ENCODE results near the gene CRLF2.

The CRLF2 gene

DNA sequence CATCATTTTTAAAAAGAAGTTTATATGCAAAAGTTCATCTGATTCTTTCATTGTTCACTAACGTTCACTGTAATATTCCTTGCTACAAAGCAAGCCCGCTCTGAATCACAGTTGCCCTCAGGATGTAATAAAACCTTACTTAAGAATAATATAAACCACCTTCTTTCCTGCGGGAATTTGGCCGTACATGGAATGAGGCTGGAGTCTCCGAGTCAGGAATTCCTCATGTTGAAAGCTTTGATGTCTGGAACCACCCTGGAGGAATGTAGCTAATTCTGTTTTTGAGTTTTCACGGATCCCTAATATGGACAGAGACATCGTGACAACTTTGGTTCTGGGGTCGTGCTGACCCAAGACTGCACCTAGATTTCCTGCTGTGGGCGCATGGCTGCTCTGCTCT is 58.5 kb downstream of the CRLF2 start:
- TF ChIP-seq EP300 (IDR thresholded peaks at IDR 0.05; ENCODE audit: borderline replicate concordance) = no peak
- no peak for TF ChIP-seq CEBPB (IDR thresholded peaks at IDR 0.05)
- TF ChIP-seq RAD21 (IDR thresholded peaks at IDR 0.05; ENCODE audit: low read depth) = no peak
- no peak for TF ChIP-seq NFIC (IDR thresholded peaks at IDR 0.05)
- TF ChIP-seq FOXM1 (IDR thresholded peaks at IDR 0.05; ENCODE audit: borderline replicate concordance, low read depth) = no peak
- TF ChIP-seq TEAD4 (IDR thresholded peaks at IDR 0.05) = no peak
- no peak for TF ChIP-seq ZBTB7A (IDR thresholded peaks at IDR 0.05; ENCODE audit: low read depth)

DNA sequence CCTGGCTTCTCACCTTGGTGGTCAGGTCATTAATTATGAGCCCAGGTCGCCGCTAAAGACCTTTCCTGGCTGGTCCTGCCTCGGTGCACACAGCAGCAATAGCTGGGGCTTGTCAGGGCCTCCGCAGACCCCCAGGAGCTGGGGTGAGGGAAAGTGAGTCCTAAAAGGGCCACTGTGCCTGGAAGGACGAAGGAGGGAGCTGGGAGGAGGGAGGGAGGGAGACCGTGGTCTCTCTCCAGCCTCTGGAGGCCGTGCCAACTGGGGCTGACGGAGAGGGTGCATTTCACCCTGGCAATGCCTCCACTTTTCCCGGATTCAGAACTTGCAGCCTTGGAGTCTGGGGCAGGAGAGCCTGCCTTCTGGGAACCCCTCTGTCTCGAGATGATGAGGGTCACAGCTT is 60.4 kb downstream of the CRLF2 start:
- TF ChIP-seq CEBPB (IDR thresholded peaks at IDR 0.05) = no peak

DNA sequence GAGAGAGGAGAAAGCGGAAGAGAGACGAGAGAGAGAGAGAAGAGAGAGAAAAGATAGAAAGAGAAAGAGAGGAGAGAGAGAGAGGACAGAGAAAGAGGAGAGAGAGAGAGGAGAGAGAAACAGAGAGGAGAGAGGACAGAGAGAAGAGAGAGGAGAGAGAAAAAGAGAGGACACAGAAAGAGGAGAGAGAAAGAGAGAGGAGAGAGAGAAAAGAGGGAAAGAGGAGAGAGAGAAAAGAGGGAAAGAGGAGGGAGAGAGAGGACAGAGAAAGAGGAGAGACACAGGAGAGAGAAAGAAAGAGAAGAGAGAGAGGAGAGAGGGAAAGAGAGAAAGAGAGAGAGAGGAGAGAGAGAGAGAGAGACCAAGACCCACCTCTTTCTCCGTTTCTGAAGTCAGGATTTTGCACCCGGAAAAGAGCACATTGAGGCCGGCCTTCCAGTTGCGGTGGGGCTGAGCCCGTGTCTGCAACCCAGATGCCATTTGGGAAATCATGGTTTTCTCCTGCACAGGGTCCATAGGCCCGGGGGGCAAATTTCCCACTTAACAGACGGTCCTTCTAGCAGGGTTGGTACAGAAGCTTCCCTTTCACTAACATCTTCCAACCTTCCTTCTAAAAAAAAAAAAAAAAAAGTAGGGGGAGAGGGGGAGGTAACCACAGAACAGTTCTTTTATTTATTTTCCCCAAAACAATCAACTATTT is 60.9 kb downstream of the CRLF2 start:
- TF ChIP-seq YY1 (IDR thresholded peaks at IDR 0.05; ENCODE audit: low read depth) (no peak), TAF1 (IDR thresholded peaks at IDR 0.05; ENCODE audit: low read depth) (no peak), TCF12 (IDR thresholded peaks at IDR 0.05; ENCODE audit: low read depth) (no peak)

DNA sequence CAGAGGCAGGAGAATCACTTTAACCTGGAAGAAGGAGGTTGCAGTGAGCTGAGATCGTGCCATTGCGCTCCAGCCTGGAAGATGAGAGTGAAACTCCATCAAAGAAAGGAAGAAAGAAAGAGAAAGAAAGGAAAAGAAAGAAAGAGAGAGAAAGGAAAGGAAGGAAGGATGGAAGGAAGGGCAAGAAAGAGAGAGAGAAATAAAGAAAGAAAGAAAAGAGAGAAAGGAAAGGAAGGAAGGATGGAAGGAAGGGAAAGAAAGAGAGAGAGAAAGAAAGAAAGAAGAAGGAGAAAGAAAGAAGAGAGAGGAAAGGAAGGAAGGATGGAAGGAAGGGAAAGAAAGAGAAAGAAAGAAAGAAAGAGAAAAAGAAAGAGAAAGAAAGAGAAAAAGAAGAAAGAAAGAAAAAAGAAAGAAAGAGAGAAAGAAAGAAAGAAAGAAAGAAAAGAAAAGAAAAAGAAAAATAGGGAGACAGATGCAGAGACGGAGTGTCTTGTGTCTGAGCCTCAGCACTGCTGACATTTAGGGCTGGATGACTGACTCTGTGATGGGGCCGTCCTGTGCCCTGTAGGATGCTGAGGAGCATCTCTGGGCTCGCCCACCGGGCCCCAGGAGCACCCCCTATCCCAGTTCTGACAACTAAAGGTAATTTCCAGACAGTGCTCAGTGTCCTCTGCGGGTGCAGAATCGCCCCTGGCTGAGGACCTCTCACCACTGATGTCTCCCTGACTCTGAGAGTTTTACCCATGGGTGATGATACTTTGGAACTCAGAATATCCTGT is 61.7 kb downstream of the CRLF2 start:
- no peak for TF ChIP-seq TEAD4 (IDR thresholded peaks at IDR 0.05)
- TF ChIP-seq CREB1 (IDR thresholded peaks at IDR 0.05; ENCODE audit: low read depth) = no peak
- TF ChIP-seq EP300 (IDR thresholded peaks at IDR 0.05; ENCODE audit: borderline replicate concordance) = no peak
- no peak for TF ChIP-seq RAD21 (IDR thresholded peaks at IDR 0.05; ENCODE audit: low read depth)
- no peak for TF ChIP-seq NFIC (IDR thresholded peaks at IDR 0.05)
- TF ChIP-seq ZBTB7A (IDR thresholded peaks at IDR 0.05; ENCODE audit: low read depth) = no peak
- TF ChIP-seq, protein P1, sequence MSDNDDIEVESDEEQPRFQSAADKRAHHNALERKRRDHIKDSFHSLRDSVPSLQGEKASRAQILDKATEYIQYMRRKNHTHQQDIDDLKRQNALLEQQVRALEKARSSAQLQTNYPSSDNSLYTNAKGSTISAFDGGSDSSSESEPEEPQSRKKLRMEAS (IDR thresholded peaks at IDR 0.05) = no peak
- TF ChIP-seq CEBPB (IDR thresholded peaks at IDR 0.05) = no peak
- TF ChIP-seq, protein P2, sequence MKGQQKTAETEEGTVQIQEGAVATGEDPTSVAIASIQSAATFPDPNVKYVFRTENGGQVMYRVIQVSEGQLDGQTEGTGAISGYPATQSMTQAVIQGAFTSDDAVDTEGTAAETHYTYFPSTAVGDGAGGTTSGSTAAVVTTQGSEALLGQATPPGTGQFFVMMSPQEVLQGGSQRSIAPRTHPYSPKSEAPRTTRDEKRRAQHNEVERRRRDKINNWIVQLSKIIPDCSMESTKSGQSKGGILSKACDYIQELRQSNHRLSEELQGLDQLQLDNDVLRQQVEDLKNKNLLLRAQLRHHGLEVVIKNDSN (IDR thresholded peaks at IDR 0.05) = no peak
- TF ChIP-seq YY1 (IDR thresholded peaks at IDR 0.05; ENCODE audit: low read depth) = no peak
- no peak for TF ChIP-seq TCF12 (IDR thresholded peaks at IDR 0.05; ENCODE audit: low read depth)
- TF ChIP-seq, protein P3, sequence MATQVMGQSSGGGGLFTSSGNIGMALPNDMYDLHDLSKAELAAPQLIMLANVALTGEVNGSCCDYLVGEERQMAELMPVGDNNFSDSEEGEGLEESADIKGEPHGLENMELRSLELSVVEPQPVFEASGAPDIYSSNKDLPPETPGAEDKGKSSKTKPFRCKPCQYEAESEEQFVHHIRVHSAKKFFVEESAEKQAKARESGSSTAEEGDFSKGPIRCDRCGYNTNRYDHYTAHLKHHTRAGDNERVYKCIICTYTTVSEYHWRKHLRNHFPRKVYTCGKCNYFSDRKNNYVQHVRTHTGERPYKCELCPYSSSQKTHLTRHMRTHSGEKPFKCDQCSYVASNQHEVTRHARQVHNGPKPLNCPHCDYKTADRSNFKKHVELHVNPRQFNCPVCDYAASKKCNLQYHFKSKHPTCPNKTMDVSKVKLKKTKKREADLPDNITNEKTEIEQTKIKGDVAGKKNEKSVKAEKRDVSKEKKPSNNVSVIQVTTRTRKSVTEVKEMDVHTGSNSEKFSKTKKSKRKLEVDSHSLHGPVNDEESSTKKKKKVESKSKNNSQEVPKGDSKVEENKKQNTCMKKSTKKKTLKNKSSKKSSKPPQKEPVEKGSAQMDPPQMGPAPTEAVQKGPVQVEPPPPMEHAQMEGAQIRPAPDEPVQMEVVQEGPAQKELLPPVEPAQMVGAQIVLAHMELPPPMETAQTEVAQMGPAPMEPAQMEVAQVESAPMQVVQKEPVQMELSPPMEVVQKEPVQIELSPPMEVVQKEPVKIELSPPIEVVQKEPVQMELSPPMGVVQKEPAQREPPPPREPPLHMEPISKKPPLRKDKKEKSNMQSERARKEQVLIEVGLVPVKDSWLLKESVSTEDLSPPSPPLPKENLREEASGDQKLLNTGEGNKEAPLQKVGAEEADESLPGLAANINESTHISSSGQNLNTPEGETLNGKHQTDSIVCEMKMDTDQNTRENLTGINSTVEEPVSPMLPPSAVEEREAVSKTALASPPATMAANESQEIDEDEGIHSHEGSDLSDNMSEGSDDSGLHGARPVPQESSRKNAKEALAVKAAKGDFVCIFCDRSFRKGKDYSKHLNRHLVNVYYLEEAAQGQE (IDR thresholded peaks at IDR 0.05; ENCODE audit: low read depth) = no peak
- TF ChIP-seq TAF1 (IDR thresholded peaks at IDR 0.05; ENCODE audit: low read depth) = no peak
- TF ChIP-seq FOXM1 (IDR thresholded peaks at IDR 0.05; ENCODE audit: borderline replicate concordance, low read depth) = no peak
- TF ChIP-seq EGR1 (IDR thresholded peaks at IDR 0.05) = no peak

DNA sequence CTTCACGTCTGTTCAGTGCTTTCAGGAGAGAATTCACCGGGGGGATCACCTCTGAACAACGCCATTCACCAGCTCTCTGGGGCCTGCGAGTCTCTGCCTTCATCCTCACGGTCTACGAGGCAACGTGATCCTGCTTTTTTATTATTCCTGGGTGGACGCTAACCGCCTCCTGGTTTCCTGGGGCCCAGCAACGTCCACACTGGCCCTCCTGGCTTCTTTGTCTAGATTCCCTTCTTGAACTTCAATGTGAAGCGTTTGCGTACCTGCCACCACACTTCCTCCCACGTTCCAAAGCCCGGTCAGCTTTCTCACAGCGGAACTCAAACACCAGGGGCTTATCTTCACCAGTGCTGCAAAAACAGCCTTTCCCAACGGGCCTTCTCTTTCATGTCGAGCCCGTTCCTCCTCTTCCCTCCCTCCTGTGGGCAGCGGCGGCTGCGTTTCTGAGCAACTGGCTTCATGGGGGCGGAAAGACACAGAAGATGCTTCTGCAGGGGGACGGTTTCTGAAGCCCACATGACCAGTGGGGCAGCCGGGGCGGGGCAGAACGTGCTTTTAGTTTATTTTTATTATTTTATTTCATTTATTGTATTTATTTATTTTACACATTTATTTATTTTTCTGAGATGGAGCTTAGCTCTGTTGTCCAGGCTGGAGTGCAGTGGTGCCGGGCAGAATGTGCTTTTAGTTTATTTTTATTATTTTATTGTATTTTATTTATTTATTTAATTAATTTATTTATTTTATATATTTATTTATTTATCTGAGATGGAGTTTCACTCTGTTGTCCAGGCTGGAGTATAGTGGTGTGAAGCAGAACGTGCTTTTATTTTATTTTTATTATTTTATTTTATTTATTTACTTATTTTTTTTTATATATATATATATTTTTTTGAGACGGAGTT is 64.6 kb downstream of the CRLF2 start:
- no peak for TF ChIP-seq ZBTB7A (IDR thresholded peaks at IDR 0.05; ENCODE audit: low read depth)
- TF ChIP-seq EP300 (IDR thresholded peaks at IDR 0.05; ENCODE audit: borderline replicate concordance) = no peak
- TF ChIP-seq CREB1 (IDR thresholded peaks at IDR 0.05; ENCODE audit: low read depth) = no peak
- TF ChIP-seq EGR1 (IDR thresholded peaks at IDR 0.05) = no peak
- TF ChIP-seq, protein P3 (IDR thresholded peaks at IDR 0.05; ENCODE audit: low read depth) = no peak
- TF ChIP-seq TAF1 (IDR thresholded peaks at IDR 0.05; ENCODE audit: low read depth) = no peak
- TF ChIP-seq, protein P2 (IDR thresholded peaks at IDR 0.05) = no peak
- no peak for TF ChIP-seq NFIC (IDR thresholded peaks at IDR 0.05)
- no peak for TF ChIP-seq TCF12 (IDR thresholded peaks at IDR 0.05; ENCODE audit: low read depth)
- no peak for TF ChIP-seq CEBPB (IDR thresholded peaks at IDR 0.05)
- TF ChIP-seq, protein P1 (IDR thresholded peaks at IDR 0.05) = no peak
- TF ChIP-seq FOXM1 (IDR thresholded peaks at IDR 0.05; ENCODE audit: borderline replicate concordance, low read depth) = no peak
- no peak for TF ChIP-seq RAD21 (IDR thresholded peaks at IDR 0.05; ENCODE audit: low read depth)
- no peak for TF ChIP-seq YY1 (IDR thresholded peaks at IDR 0.05; ENCODE audit: low read depth)
